Keratinocyte (primary cell): Measurements from ENCODE around the gene CEBPG. TPM values are rescaled to one million over a fixed set of nuclear protein-coding genes. Genes with fewer than 3 reads are reported as not detected.

ENCODE experiments used
- DNase-seq: peaks from one replicate; pipeline ENCODE4 v3.0.0-alpha.2; 2011; ENCODE audit warnings: low read depth, missing footprints, low spot score
- FAIRE-seq: peaks from 2 replicates; lab custom pipeline; 2011; peaks lifted over from hg19 to GRCh38; lab: Jason Lieb, UNC
- H2AFZ ChIP-seq: 2 replicates; pipeline ENCODE4 v1.6.0; 2012; ENCODE audit warnings: low read length, control low read depth, inconsistent platforms; ENCODE audit not compliant: control insufficient read depth
- H3K27ac ChIP-seq: 2 replicates; pipeline ENCODE4 v1.5.1; 2011; ENCODE audit warnings: low read length; ENCODE audit not compliant: control insufficient read depth, insufficient read depth
- H3K27me3 ChIP-seq: 3 replicates; pipeline ENCODE4 v1.6.0; 2011; ENCODE audit warnings: low read length; ENCODE audit not compliant: control insufficient read depth, insufficient read depth; ENCODE audit errors: extremely low read depth
- H3K36me3 ChIP-seq, 2 experiments: 2 replicates in 1 of 2; 3 replicates in 1 of 2; pipeline ENCODE4 v1.5.1; 2011; ENCODE audit warnings: low read length in 2 of 2, mild to moderate bottlenecking in 1 of 2; ENCODE audit not compliant: control insufficient read depth in 2 of 2, insufficient read depth in 2 of 2; ENCODE audit errors: extremely low read depth in 1 of 2
- H3K4me1 ChIP-seq: 3 replicates; pipeline ENCODE4 v1.5.1; 2011; ENCODE audit warnings: low read length; ENCODE audit not compliant: control insufficient read depth, insufficient read depth; ENCODE audit errors: extremely low read depth
- H3K4me2 ChIP-seq: 3 replicates; pipeline ENCODE4 v1.6.0; 2011; ENCODE audit warnings: low read depth, low read length; ENCODE audit not compliant: control insufficient read depth, insufficient read depth; ENCODE audit errors: extremely low read depth
- H3K4me3 ChIP-seq, 3 experiments: fragments of 200-600 bp in 1 of 3; sonication (generic) in 1 of 3; 2 replicates in 2 of 3; 3 replicates in 1 of 3; pipeline ENCODE4 v1.5.1; 2011 to 2016; ENCODE audit warnings: low read length in 3 of 3, mild to moderate bottlenecking in 3 of 3, control low read depth in 2 of 3, inconsistent platforms in 1 of 3, low read depth in 1 of 3, mixed read lengths in 1 of 3, mixed run types in 1 of 3, moderate library complexity in 1 of 3; ENCODE audit not compliant: control insufficient read depth in 2 of 3, insufficient read depth in 2 of 3; ENCODE audit errors: extremely low read depth in 1 of 3
- H3K79me2 ChIP-seq: 2 replicates; pipeline ENCODE4 v1.6.0; 2012; ENCODE audit warnings: low read length; ENCODE audit not compliant: control insufficient read depth, insufficient read depth
- H3K9ac ChIP-seq: 3 replicates; pipeline ENCODE4 v1.6.0; 2011; ENCODE audit warnings: low read length; ENCODE audit not compliant: control insufficient read depth, insufficient read depth; ENCODE audit errors: extremely low read depth
- H3K9me1 ChIP-seq: 3 replicates; pipeline ENCODE4 v1.6.0; 2011; ENCODE audit warnings: low read length; ENCODE audit not compliant: control insufficient read depth, insufficient read depth; ENCODE audit errors: extremely low read depth
- H3K9me3 ChIP-seq: 2 replicates; pipeline ENCODE4 v1.5.1; 2012; ENCODE audit warnings: low read depth, low read length; ENCODE audit not compliant: control insufficient read depth
- H4K20me1 ChIP-seq: 3 replicates; pipeline ENCODE4 v1.6.0; 2011; ENCODE audit warnings: low read length; ENCODE audit not compliant: control insufficient read depth, insufficient read depth; ENCODE audit errors: extremely low read depth
- dilution Hi-C: fragments of 300-500 bp; cut with MboI; formaldehyde crosslinking; loops from one replicate; pipeline ENCODE4 v1.7.0; 2020; ENCODE audit warnings: low sequenced_read_pairs; ENCODE audit not compliant: extremely low pct_ligation_motif_present
- polyA plus RNA-seq, 5 experiments: library from polyadenylated mRNA; depleted of rRNA in 3 of 5; stranded (reverse) in 3 of 5; stranded (forward) in 1 of 5; unstranded in 1 of 5; fragments of >200 nt; gene quantifications; 1 replicate in 1 of 5; 2 replicates in 3 of 5; 3 replicates in 1 of 5; pipeline versions ENCODE4 v1.2.1 to v1.2.3, GENCODE V29; 2011 to 2012; ENCODE audit warnings: missing spikeins in 2 of 5, low read depth in 1 of 5, low replicate concordance in 1 of 5
- TF ChIP-seq, protein P1 (sequence below), 3 experiments: IDR thresholded peaks in 1 of 3; conservative IDR thresholded peaks in 1 of 3; optimal IDR thresholded peaks in 1 of 3; 2 replicates in 2 of 3; 3 replicates in 1 of 3; pipeline versions ENCODE3 to v1.5.1; 2011; ENCODE audit warnings: low read length in 3 of 3, mild to moderate bottlenecking in 3 of 3, moderate library complexity in 2 of 3, control low read depth in 1 of 3, inconsistent platforms in 1 of 3; ENCODE audit not compliant: insufficient read depth in 2 of 3; ENCODE audit errors: extremely low read depth in 1 of 3

The CEBPG gene
- polyA plus RNA-seq, 1 donor (not counting 4 experiments of a cell fraction or from before 2014, with no cell fraction given): 31.9 TPM

DNA sequence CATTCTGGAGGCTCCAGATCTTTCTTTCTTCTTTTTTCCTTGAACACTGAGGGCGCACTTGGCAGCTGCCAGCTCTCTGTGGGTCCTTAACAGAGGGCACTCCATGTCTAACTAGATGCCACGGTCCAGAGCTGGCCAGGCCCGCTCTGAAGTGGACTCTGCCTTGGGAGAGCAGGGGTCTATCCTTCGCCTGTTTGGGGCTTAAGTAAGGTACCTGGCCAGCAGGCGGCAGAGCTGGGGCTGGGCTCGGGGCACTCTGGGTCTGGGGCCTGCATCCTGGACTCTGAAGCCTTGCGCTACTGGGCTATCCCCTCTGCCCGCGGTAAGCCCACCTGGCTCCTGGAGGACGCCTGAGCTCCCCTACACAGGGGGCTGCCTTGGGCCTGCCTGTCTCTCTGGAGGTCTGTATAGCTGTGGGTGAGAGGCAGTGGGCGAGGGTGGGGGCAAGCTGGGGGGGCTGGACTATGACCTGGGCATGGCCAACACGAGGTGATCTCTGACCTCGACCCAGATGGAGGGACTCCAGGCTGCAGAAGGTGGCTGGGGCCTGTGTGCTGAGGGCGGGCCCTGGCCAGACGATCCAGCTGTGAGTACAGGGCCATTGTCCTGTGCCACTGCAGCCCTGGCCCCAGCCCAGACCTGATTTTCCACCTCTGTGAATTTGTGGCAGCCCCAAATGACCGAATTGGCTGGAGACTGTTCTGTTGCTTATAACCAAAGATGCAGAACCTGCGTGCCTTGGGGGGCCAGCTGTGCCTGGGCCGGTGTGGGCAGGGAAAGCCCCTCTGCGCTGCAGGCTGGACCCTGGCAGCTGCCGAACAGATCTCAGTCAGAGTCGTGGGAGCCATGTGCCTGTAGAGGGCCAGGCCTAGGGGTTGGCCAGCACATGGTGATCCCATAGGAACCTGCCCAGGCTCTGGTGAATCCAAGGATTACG, 26.5 kb downstream of the CEBPG start:
- FAIRE-seq (no peak), DNase-seq (no peak)
- dilution Hi-C loops: no loop called here

DNA sequence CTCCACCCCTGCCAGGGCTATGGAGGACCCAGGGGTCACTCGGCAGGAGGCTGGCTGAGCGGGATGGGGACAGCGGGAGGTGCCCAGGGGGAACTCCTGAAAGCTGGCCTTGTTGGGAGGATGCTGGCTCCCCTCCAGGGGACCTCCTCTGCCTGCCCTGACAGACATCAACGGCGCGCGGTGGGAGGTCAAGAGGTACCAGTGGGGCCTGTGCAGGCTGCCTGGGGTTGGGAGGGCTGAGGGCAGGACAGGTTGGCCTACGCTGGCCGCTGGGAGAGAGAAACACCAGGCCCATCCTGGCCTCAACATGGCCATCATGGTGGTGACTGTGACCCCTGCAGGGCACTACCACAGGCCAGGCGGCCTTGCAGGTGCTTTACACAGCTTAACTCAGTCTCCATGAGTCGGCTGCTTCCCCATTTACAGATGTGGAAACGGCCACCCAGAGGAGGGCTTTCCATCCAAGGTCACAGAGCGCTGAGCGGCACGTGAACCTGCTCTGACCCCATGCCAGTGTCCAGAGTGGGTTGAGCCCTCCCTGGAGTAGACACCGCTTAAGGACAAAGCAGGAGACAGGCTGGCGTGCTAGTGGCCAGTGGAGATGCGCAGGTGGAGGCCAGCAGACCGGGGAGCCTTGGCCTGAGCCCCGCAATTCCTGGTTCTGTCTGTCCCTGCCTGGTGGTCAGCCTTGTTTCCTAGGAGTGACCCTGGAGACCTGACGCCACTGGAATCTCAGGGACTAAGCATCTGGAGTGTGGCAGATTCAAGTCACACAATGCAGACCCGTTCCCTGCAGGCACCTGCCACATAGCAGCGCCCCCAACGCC, 27.6 kb downstream of the CEBPG start:
- no peaks in the 10 kb centered on the region for H3K9me1 ChIP-seq
- dilution Hi-C loops: no loop called here
- H3K4me3 ChIP-seq: no peak overlapping the region
- FAIRE-seq (no peak), DNase-seq (no peak)
- no peaks in the 10 kb centered on the region for H3K9me3 ChIP-seq
- H3K36me3 ChIP-seq: no peaks in the 10 kb centered on the region
- no peaks in the 10 kb centered on the region for H3K27me3 ChIP-seq
- TF ChIP-seq, protein P1, sequence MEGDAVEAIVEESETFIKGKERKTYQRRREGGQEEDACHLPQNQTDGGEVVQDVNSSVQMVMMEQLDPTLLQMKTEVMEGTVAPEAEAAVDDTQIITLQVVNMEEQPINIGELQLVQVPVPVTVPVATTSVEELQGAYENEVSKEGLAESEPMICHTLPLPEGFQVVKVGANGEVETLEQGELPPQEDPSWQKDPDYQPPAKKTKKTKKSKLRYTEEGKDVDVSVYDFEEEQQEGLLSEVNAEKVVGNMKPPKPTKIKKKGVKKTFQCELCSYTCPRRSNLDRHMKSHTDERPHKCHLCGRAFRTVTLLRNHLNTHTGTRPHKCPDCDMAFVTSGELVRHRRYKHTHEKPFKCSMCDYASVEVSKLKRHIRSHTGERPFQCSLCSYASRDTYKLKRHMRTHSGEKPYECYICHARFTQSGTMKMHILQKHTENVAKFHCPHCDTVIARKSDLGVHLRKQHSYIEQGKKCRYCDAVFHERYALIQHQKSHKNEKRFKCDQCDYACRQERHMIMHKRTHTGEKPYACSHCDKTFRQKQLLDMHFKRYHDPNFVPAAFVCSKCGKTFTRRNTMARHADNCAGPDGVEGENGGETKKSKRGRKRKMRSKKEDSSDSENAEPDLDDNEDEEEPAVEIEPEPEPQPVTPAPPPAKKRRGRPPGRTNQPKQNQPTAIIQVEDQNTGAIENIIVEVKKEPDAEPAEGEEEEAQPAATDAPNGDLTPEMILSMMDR (optimal IDR thresholded peaks at IDR 0.05 in 1 of 3, IDR thresholded peaks at IDR 0.05 in 1 of 3, conservative IDR thresholded peaks at IDR 0.05 in 1 of 3; ENCODE audit: extremely low read depth in 1 of 3, insufficient read depth in 2 of 3, low read length in 3 of 3): no peak
- H3K4me2 ChIP-seq: no peak overlapping the region
- no peaks in the 10 kb centered on the region for H4K20me1 ChIP-seq
- no peaks in the 10 kb centered on the region for H3K4me1 ChIP-seq
- H3K9ac ChIP-seq: no peak overlapping the region
- no peak overlapping the region for H2AFZ ChIP-seq
- no peak overlapping the region for H3K27ac ChIP-seq
- H3K79me2 ChIP-seq: no peaks in the 10 kb centered on the region

More for the DNA sequence above, 26.5 kb downstream of the CEBPG start:
- H3K36me3 ChIP-seq: no peaks in the 10 kb centered on the region
- TF ChIP-seq, protein P1 (optimal IDR thresholded peaks at IDR 0.05 in 1 of 3, IDR thresholded peaks at IDR 0.05 in 1 of 3, conservative IDR thresholded peaks at IDR 0.05 in 1 of 3; ENCODE audit: extremely low read depth in 1 of 3, insufficient read depth in 2 of 3, low read length in 3 of 3): no peak
- no peaks in the 10 kb centered on the region for H4K20me1 ChIP-seq
- no peak overlapping the region for H3K4me2 ChIP-seq
- H3K9me3 ChIP-seq: no peaks in the 10 kb centered on the region
- H3K79me2 ChIP-seq: no peaks in the 10 kb centered on the region
- no peaks in the 10 kb centered on the region for H3K9me1 ChIP-seq
- no peaks in the 10 kb centered on the region for H3K27me3 ChIP-seq
- no peak overlapping the region for H3K27ac ChIP-seq
- no peak overlapping the region for H3K9ac ChIP-seq
- no peak overlapping the region for H3K4me3 ChIP-seq
- no peak overlapping the region for H2AFZ ChIP-seq
- no peaks in the 10 kb centered on the region for H3K4me1 ChIP-seq
